CD4-positive, alpha-beta T cell treated with Interferon alpha-2 for 1 hour (primary cell): ENCODE data around the gene SERGEF.

Experiments used
- DNase-seq, 2 donors: peaks; one replicate each; pipeline ENCODE4 v3.0.0-alpha.2; 2020 to 2022

SERGEF gene

DNA sequence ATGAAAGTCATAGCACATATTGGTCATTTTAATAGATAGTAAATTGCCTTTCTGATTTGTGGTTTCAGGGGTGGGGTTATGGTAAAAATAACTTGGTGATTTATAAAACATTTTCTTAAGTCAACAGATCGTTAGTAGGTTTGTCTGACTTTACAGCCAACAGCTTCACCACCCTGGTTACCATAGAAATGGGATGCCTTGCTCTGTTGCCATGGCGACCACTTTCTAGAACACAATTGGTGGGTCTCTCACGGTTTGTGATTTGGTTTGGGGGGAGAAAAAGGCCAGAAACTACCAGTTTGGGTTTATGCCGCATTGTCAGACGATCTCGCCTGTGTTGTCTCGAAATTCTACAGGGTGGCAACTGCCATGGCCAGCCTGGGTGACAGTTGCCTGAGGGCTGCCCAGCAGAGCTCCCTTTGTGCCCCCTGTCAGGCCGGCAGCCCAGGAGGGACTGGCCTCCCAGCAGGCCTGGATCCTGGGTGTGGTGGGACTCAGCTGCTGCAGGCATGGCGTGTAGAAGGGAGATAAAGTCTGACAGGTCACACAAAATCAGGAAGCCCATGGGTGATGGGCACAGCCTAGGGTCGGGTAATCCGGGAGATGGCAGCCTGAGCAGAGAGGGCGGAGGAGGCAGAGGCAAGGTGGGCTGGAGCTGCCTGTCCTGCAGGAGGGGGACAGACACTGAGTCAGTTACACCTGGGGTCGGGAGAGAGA lies 247.3 kb downstream of the SERGEF start:
- DNase-seq: no peak

- DNase-seq: no peak
Observed at GRCh38 chr11:17764446-17765218, 248.2 kb downstream of the SERGEF start.

DNA sequence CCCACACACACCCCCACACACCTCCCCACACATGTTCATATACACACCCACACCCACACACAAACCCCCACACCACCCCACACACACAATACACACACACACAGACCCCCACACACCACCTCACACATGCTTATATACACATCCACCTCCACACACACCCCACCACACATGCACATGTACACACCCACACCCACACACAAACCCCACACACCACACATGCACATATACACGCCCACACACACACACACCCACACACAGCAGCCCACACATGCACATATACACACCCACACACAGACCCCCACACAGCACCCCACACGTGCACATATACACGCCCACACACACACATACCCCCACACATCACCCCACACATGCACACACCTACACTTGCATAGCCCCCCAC lies 249.1 kb downstream of the SERGEF start:
- DNase-seq: no peak

- DNase-seq: no peak
Observed at GRCh38 chr11:17763244-17763643, 249.6 kb downstream of the SERGEF start.

- DNase-seq: no peak
Observed at GRCh38 chr11:17762309-17762974, 250.4 kb downstream of the SERGEF start.

DNA sequence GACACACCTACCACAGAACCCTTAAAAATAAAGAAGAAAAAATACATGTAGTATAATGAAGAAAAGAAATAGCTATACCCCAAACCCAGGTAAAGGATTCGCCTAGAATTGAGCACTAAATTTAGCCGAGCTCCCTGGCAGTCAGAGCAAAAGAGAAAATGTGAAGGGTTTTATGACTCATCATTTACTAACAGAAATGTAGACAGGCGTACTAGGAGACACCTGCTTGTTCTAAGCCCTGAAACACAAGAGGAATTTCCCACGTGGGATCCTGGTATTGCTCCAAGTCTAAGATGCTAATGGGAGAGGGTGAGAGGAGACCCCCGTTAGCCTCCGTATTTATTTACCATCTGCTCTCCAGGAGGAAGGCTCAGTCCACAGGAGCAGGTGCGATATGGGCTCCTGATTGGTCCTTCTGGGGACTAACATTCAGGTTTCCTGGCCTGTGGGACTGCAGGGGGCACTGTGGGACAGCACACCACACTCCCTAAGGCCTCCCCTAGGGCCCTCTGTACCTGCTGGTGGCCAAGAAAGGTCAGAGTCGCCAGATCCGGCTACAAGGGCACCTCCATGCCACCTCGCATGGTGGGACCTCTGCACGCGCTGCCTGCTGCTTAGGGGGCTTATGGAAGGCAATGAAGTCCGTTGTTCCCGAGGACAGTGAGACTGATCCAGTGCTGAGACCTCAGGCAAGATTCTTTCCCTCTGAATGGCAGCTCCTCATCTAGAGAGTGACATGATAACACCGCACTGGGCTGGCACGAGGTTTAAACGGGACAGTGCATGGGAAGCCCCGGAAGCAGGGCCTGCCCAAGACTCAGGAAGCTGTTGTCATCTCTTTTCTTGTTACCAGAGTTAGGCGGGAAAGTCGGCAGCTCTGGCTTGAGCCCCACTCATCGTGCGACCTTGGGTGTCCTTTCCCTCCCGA lies 252.5 kb downstream of the SERGEF start:
- no peak for DNase-seq

GRCh38 chr11:17755891-17756290 lies 257.0 kb downstream of the SERGEF start:
- DNase-seq: no peak

GRCh38 chr11:17753641-17754040 lies 259.2 kb downstream of the SERGEF start:
- no peak for DNase-seq

DNA sequence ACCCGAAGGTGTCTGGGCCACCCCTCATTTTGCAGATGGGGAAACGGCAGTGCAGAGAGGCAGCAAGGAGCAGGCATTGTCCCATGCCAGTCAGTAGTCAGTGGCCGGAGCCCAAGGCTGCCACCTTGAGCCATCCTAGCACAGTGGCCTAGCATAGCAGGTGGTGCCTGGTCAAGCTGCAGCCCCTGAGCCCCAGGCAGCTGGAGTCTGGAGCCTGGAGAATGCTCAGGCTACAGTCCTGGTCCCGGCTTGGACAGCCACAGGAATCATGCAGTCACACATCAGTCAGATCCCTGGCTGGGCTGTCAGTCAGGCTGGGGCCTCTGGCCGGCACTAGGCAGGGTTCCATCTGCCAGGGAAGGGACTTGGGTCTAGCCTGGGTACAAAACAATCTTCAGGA lies 259.7 kb downstream of the SERGEF start:
- no peak for DNase-seq

DNA sequence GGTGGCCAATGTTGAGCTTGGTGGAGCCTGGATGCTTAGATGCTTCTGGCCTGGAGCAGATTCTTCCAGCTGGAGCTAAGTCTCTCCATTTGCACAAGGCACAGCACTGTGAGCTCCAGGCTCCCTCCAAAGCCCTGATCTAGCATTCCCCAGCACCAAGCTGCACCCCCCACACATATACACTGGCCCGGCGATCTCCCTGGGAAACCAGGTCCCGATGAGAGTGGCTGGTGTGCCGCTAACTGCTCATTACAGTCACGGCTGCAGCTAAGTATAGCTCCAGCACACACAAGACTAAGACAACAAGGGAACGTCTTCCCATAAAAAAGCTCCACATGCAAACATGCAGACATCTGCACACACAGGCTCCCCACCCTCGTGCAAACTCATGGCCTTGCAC lies 260.7 kb downstream of the SERGEF start:
- no peak for DNase-seq

DNA sequence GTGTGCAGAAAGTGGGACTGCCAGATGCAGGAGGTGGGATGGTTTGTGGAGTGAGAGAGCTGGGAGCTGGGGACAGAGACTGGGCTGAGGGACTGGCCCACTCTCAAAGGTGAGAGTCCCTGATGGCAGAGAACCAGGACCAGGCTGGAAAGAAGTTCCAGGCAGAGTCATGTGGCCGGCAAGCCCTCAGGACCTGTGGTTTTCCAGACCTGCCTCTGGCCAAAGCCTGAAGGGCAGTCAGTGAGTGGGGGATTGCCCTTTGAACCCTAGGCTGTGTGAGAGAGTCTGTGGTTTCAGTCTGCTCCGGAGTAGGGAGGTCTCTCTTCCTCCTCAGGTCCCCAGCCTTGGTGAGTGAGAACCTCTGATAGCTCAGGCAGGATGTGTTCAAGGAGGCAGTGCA lies 261.3 kb downstream of the SERGEF start:
- DNase-seq: no peak

- DNase-seq: no peak
Observed at GRCh38 chr11:17750801-17751165, 262.1 kb downstream of the SERGEF start.

DNA sequence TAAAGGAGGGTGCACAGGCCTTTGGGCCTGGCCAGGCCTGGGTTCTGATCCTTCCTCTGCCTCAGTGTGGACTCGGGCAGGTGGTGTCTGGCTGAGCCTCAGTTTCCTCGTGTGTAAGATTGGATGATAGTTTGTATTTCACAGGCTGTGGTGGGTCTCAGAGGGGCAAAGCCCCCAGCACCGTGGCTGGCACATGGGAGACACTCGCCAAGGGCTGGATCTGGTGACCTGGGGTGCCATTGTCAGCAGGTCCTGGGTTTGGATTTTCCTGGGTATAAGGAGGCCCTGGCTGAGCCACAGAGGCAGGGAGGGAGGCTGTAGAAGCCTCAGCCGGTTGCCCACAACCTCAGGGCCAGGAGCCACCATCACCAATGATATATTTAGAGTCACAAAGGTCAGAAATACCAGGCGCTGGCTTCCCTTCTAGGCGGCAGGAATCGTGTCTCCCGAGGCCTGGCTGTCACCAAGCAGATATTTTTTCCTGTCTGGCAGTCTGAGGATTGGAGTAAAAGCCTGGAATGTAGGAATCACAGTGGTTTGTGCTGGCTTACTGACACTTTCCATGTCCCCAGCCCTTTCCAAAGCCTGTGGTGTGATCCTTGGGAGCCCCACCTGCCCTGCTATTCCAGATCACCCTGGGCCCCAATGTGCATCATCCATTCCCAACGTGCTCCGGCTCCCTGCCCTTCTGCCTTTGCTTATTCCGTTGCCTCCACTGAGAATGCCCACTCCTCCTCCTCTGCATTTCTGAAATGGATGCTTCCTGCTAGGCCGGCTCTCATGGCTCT lies 262.6 kb downstream of the SERGEF start:
- DNase-seq: no peak

- no peak for DNase-seq
Observed at GRCh38 chr11:17748761-17749721, 263.8 kb downstream of the SERGEF start.

GRCh38 chr11:17748044-17748443 lies 264.8 kb downstream of the SERGEF start:
- DNase-seq: no peak

GRCh38 chr11:17747131-17747955 lies 265.5 kb downstream of the SERGEF start:
- no peak for DNase-seq

GRCh38 chr11:17746096-17746495 lies 266.8 kb downstream of the SERGEF start:
- DNase-seq: no peak

DNA sequence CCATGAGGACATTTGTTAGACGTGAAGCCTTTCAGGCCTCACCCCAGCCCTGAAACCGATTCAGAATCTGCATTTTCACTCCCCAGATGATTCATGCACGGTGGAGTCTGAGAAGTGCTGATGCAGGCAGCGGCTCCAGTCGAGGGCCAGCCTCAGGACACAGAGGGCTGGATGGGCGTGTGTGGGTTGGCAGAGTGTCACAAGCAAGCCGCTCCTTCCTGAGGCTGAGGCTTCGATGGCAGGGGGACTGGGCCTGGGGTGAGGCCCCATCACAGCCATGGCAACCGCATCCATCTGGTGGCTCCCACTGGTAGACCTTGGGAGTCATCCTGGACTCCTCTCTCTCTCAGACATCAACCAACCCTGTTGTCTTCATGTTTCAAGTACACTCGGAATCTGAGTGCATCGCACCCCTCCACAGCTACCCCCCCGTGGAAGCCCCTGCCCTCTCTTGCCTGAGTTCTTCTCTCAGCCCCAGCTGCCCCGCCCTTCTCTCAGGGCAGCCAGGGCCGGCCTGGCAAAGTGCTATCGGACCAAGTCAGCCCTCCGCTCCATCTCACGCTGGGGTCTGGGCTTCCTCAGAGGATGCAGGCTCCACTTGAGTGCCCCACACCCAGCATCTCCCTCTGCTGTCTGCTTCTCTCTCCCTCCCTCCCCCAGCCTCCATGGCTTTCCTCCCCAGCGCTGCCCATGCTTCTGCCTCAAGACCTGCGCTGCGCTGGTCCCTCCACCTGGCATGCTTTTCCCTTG lies 267.6 kb downstream of the SERGEF start:
- DNase-seq: no peak
